Left lung (tissue), 10 donors: ENCODE measurements around the gene ACBD4. TPM values are rescaled to one million over a fixed set of nuclear protein-coding genes. Genes with fewer than 3 reads are reported as not detected.

Experiments used
- ATAC-seq: fragments of 200-7000 bp; cut with Tn5 transposase; one replicate; pipeline ENCODE4 v1.9.1; 2020; ENCODE audit warnings: moderate library complexity
- DNase-seq, 4 donors: peaks; one replicate each; pipeline ENCODE4 v3.0.0-alpha.2; 2013 to 2020
- H3K27ac ChIP-seq, 2 donors: fragments of 200-600 bp; sonication (generic) in 1 of 2; one replicate each; pipeline versions ENCODE4 v1.5.0 to v1.8.0; 2020 to 2021
- H3K27me3 ChIP-seq, 2 donors: fragments of 200-600 bp; sonication (generic) in 1 of 2; one replicate each; pipeline versions ENCODE4 v1.5.0 to v1.8.0; 2020 to 2021
- H3K36me3 ChIP-seq, 2 donors: fragments of 200-600 bp; sonication (generic) in 1 of 2; one replicate each; pipeline versions ENCODE4 v1.5.0 to v1.8.0; 2020 to 2021
- H3K4me1 ChIP-seq, 2 donors: fragments of 200-600 bp; one replicate each; pipeline ENCODE4 v1.8.0; 2021
- H3K4me3 ChIP-seq, 2 donors: fragments of 200-600 bp; sonication (generic) in 1 of 2; one replicate each; pipeline versions ENCODE4 v1.5.0 to v1.8.0; 2020 to 2021; ENCODE audit warnings: mild to moderate bottlenecking in 1 of 2
- H3K9me3 ChIP-seq, 2 donors: fragments of 200-600 bp; sonication (generic) in 1 of 2; one replicate each; pipeline versions ENCODE4 v1.5.0 to v1.8.0; 2020 to 2021
- intact Hi-C, 2 donors: fragments of 100-400 bp; cut with DNase I; formaldehyde crosslinking; loops; one replicate each; pipeline versions ENCODE4 v1.11.2 to v1.14.2; 2022
- polyA plus RNA-seq, 6 donors: library from polyadenylated mRNA; unstranded; fragments of 120-200 nt; gene quantifications; one replicate each; pipeline ENCODE4 v1.2.1, GENCODE V29; 2013; ENCODE audit not compliant: insufficient read length in 6 of 6
- total RNA-seq, 2 donors: library from RNA; stranded (reverse); fragmentation: NEBNext Ultra II Directional; extraction: Animal tissue kit (Norgen Biotek cat#: 25700); gene quantifications; one replicate each; pipeline ENCODE4 v1.2.1, GENCODE V29; 2021
- TF ChIP-seq, protein P1 (sequence below), 2 donors: fragments of 200-600 bp; sonication (generic) in 1 of 2; IDR thresholded peaks; one replicate each; pipeline versions ENCODE4 v1.5.0 to v1.8.0; 2021; ENCODE audit warnings: antibody characterized with exemption in 2 of 2
- donor health status: DM: no; HTN: yes; CAD: no.
- donor health status: DM: no; HTN: no; CAD: no.

The ACBD4 gene
- total and polyA plus RNA-seq, 8 donors: 10.6 to 15.9 (median 15.0) TPM

DNA sequence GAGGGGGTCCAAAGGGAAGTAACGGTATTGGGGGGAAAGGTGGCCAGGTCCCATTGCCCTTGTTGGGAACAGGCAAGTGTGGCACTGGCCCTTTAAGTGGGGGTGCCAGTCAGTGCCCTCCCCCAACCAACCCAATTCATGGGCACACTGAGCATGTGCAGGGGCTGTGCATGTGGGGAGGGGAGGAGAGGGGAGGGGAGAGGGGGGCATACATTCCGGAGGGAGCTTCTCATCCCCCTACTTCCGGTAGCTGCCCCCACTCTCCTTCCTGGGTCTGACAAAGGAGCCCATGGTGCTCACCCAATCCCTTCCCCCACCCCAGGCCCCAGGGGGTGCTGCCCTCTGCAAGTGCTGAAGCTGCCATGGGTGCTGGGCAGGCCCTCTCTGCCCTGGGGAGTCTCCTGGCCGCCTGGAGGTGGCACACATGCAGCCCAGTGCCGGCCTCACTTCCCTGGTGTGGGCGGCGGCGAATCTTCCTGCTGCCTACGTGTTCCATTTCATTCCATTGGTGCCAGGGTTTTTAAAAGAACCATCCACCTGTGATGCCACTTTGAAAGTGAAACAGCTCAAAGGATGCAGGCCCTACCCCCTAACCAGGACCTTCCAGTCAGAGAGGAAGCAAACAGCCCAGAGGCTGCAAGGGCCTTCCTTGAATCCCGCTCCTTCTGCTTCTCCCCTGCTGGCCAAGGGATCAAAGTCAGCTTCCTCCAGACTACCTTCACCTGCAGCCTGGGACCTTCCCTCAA is 37.2 kb downstream of the ACBD4 start:
- H3K27me3 ChIP-seq: no peaks in the 10 kb centered on the region
- H3K36me3 ChIP-seq: peaks cover 0 to 8% of the 10 kb centered on the region in 2 donors
- ATAC-seq: peak; percentile 71
- H3K9me3 ChIP-seq: no peaks in the 10 kb centered on the region
- DNase-seq: peak in 3 of 4 donors; percentile 73 to 85 (median 84)
- peak overlapping the region; percentile 2 to 31 for H3K4me3 ChIP-seq
- intact Hi-C loops: no loop called here
- peak overlapping the region; percentile 84 to 91 for H3K27ac ChIP-seq
- H3K4me1 ChIP-seq: peaks cover 20 to 54% of the 10 kb centered on the region in 2 donors
- TF ChIP-seq, protein P1, sequence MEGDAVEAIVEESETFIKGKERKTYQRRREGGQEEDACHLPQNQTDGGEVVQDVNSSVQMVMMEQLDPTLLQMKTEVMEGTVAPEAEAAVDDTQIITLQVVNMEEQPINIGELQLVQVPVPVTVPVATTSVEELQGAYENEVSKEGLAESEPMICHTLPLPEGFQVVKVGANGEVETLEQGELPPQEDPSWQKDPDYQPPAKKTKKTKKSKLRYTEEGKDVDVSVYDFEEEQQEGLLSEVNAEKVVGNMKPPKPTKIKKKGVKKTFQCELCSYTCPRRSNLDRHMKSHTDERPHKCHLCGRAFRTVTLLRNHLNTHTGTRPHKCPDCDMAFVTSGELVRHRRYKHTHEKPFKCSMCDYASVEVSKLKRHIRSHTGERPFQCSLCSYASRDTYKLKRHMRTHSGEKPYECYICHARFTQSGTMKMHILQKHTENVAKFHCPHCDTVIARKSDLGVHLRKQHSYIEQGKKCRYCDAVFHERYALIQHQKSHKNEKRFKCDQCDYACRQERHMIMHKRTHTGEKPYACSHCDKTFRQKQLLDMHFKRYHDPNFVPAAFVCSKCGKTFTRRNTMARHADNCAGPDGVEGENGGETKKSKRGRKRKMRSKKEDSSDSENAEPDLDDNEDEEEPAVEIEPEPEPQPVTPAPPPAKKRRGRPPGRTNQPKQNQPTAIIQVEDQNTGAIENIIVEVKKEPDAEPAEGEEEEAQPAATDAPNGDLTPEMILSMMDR (IDR thresholded peaks at IDR 0.05): no peak

DNA sequence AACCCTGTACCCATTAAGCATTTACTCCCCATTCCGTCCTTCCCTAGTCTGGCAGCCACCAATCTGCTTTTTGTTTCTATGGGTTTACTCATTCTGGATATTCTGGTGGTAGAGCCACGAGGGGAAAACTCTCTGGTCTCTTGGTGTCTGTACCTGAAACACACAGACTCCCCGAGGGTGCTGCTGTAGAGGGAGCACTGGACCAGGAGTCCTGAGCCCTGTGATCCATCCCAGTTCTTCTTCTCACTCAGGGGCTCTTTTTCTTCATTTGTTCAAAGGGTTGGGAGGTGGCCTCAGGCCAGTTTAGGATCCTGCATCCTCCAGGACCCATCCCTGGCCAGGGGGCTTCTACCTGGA is 40.2 kb downstream of the ACBD4 start:
- H3K9me3 ChIP-seq: no peaks in the 10 kb centered on the region
- peaks cover 16 to 50% of the 10 kb centered on the region in 2 donors for H3K4me1 ChIP-seq
- ATAC-seq (no peak), DNase-seq (no peak)
- H3K27ac ChIP-seq: peak overlapping the region in 1 of 2 donors; percentile 72
- intact Hi-C loops: no loop called here
- H3K4me3 ChIP-seq: no peak overlapping the region
- TF ChIP-seq, protein P1 (IDR thresholded peaks at IDR 0.05): no peak
- no peaks in the 10 kb centered on the region for H3K36me3 ChIP-seq
- no peaks in the 10 kb centered on the region for H3K27me3 ChIP-seq

DNA sequence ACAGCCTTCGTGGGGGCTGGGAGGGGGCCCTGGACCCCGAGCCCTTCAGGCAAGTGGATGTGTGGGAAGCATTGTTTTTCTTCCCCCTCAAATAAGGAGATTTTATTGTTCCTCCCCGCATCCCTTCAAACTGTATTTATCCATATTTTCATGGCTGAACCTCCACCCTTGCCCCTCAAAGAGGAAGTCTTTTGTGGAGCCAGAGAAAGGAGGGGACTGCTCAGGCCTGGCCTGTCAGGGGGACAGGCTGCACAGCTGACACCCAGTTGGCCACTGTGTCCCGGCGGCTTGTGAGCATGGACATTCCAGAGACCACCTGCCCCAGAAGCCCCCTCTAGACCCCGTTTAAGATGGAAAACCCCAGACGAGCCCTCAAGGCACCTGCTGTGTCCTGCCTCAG is 42.1 kb downstream of the ACBD4 start:
- TF ChIP-seq, protein P1 (IDR thresholded peaks at IDR 0.05): no peak
- intact Hi-C loops: no loop called here
- ATAC-seq (no peak), DNase-seq (no peak)
- Histone ChIP-seq H3K4me1 (peaks cover 0 to 32% of the 10 kb centered on the region in 2 donors), H3K27me3 (no peaks in the 10 kb centered on the region), H3K9me3 (no peaks in the 10 kb centered on the region), H3K4me3 (no peak overlapping the region), H3K27ac (no peak overlapping the region), H3K36me3 (no peaks in the 10 kb centered on the region)

DNA sequence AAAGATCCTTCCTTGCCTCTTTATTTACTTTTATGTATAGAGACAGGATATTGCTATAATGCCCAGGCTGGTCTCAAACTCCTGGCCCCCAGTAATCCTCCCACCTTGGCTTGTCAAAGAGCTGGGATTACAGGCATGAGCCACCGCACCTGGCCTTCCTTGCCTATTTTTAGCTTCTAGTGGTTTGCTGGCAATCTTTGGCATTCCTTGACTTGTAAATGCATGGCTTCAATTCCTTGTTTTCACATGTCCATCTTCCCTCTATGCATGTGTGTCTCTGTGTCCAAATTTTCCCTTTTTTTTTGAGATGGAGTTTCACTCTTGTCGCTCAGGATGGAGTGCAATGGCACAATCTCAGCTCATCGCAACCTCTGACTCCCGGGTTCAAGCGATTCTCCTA is 48.7 kb downstream of the ACBD4 start:
- no peak for DNase-seq
- Histone ChIP-seq H3K9me3 (no peaks in the 10 kb centered on the region), H3K4me1 (no peaks in the 10 kb centered on the region), H3K36me3 (no peaks in the 10 kb centered on the region), H3K4me3 (no peak overlapping the region), H3K27me3 (no peaks in the 10 kb centered on the region), H3K27ac (no peak overlapping the region)
- intact Hi-C loops: no loop called here
- no peak for ATAC-seq
- TF ChIP-seq, protein P1 (IDR thresholded peaks at IDR 0.05): no peak

DNA sequence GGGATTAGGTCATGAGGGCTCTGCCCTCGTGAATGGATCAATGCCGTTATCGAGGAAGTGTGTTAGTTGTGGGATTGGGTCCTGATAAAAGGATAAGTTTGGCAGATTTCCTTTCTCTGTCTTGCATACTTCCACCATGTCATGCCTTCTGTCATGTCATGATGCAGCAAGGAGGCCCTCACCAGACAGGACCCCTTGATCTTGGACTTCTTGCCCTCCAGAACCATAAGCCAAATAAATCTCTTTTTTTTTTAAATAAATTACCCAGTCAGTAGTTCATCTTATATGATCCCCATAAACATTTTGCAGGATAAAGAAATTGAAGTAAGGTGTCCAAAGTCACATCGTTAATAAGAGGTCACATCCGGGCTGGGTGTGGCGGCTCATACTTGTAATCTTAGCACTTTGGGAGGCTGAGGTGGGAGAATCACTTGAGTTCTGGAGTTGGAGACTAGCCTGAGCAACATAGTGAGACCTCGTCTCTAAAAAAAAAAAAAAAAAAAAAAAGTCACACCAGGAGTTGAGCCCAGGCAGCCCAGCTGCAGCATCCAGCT is 51.4 kb downstream of the ACBD4 start:
- ATAC-seq (no peak), DNase-seq (no peak)
- Histone ChIP-seq H3K4me3 (no peak overlapping the region), H3K27me3 (no peaks in the 10 kb centered on the region), H3K36me3 (no peaks in the 10 kb centered on the region), H3K27ac (no peak overlapping the region), H3K4me1 (no peaks in the 10 kb centered on the region), H3K9me3 (no peaks in the 10 kb centered on the region)
- TF ChIP-seq, protein P1 (IDR thresholded peaks at IDR 0.05): no peak
- intact Hi-C loops: no loop called here
